Prostate gland (tissue), 2 donors: ENCODE results near the gene TTC38. TPM values are rescaled to one million over a fixed set of nuclear protein-coding genes. Genes with fewer than 3 reads are reported as not detected.

ENCODE experiments used
- DNase-seq: peaks from one replicate; pipeline ENCODE4 v3.0.0-alpha.2; 2019; ENCODE audit warnings: low spot score
- H3K27ac ChIP-seq, 2 donors: fragments of 200-600 bp; sonication (generic); 2 replicates each; pipeline ENCODE4 v1.5.1; 2017 to 2019
- H3K27me3 ChIP-seq: fragments of 200-600 bp; sonication (generic); replicated peaks from 2 replicates; pipeline ENCODE4 v1.5.1; 2019; ENCODE audit not compliant: insufficient read depth
- H3K36me3 ChIP-seq, 2 donors: fragments of 200-600 bp; sonication (generic); 1 replicate in 1 of 2; 2 replicates in 1 of 2; pipeline versions ENCODE4 v1.5.1 to v1.8.1; 2017 to 2019
- H3K4me1 ChIP-seq: fragments of 200-600 bp; sonication (generic); replicated peaks from 2 replicates; pipeline ENCODE4 v1.5.1; 2019
- H3K4me3 ChIP-seq, 2 donors: fragments of 200-600 bp; sonication (generic); 2 replicates each; pipeline ENCODE4 v1.5.1; 2017 to 2019
- H3K9me3 ChIP-seq: fragments of 200-600 bp; sonication (generic); 2 replicates; pipeline ENCODE4 v1.5.1; 2017
- CTCF ChIP-seq, 4 experiments: fragments of 200-600 bp in 2 of 4; fragments of 450-650 bp in 2 of 4; sonication (generic) in 2 of 4; IDR thresholded peaks; 1 replicate in 3 of 4; 2 replicates in 1 of 4; pipeline ENCODE4 v1.5.1; 2016 to 2019; ENCODE audit warnings: antibody characterized with exemption in 4 of 4, mild to moderate bottlenecking in 2 of 4, moderate library complexity in 2 of 4
- POLR2A ChIP-seq: fragments of 450-650 bp; IDR thresholded peaks from one replicate; pipeline ENCODE4 v1.6.1; 2016; ENCODE audit warnings: antibody characterized with exemption, mild to moderate bottlenecking
- POLR2AphosphoS5 ChIP-seq: sonication (generic); formaldehyde crosslinking; IDR thresholded peaks from one replicate; pipeline ENCODE4 v1.6.1; 2017; ENCODE audit warnings: antibody characterized with exemption
- WGBS: methylation state at CpG from one replicate; pipeline ENCODE4 v1.1.5; 2018; 5-methylcytosine and 5-hydroxymethylcytosine counted together
- intact Hi-C: fragments of 100-400 bp; cut with DNase I; formaldehyde crosslinking; loops from one replicate; pipeline ENCODE4 v1.14.2; 2022
- total RNA-seq, 2 donors: library from RNA; depleted of rRNA; stranded (reverse); fragments of >200 nt; gene quantifications; one replicate each; pipeline ENCODE4 v1.1.0, GENCODE V29; 2016

Gene TTC38
- total RNA-seq, 2 donors from 2014 or later, result 47.6 to 115 TPM

- TF ChIP-seq CTCF (IDR thresholded peaks at IDR 0.05) (peak in 2 of 4 experiments; percentile 6 to 36), POLR2A (peak; percentile 93), POLR2AphosphoS5 (peak; percentile 78)
- Histone ChIP-seq H3K9me3 (no peaks in the 10 kb centered on the region), H3K4me3 (peak within 1 kb of the TSS; percentile 60 to 75), H3K36me3 (no peaks in the 10 kb centered on the region), H3K27ac (peak within 1 kb of the TSS; percentile 81 to 88), H3K27me3 (no peaks in the 10 kb centered on the region), H3K4me1 (no peaks in the 10 kb centered on the region)
- peak; percentile 87 for DNase-seq
- under 1% methylated on average over 19 of the region's 89 CpGs for WGBS
- intact Hi-C loops, result no loop called here
These were observed 17.6 kb upstream of the TTC38 start, which contains the start of gene CDPF1 for GRCh38 chr22:46250035-46250782. TSS of gene CDPF1 (minus strand) at chr22:46250293. CDS start at chr22:46248284, 2,009 bp downstream.

GRCh38 chr22:46250783-46251125 is 17.1 kb upstream of the TTC38 start:
- no peak for DNase-seq
- intact Hi-C loops, result no loop called here
- no peak for TF ChIP-seq POLR2A
- no peak for TF ChIP-seq POLR2AphosphoS5
- TF ChIP-seq CTCF (IDR thresholded peaks at IDR 0.05), result no peak
- Histone ChIP-seq H3K36me3 (no peaks in the 10 kb centered on the region), H3K4me1 (no peaks in the 10 kb centered on the region), H3K27me3 (no peaks in the 10 kb centered on the region), H3K9me3 (no peaks in the 10 kb centered on the region), H3K27ac (peak overlapping the region; percentile 81 to 88), H3K4me3 (peak overlapping the region; percentile 60 to 75)
- WGBS, result 6% methylated on average over 25 of the region's 25 CpGs

GRCh38 chr22:46251266-46251665 is 16.5 kb upstream of the TTC38 start:
- no peaks in the 10 kb centered on the region for H3K36me3 ChIP-seq
- 94% methylated on average over 7 of the region's 7 CpGs for WGBS
- H3K27me3 ChIP-seq, result no peaks in the 10 kb centered on the region
- no peak for DNase-seq
- no peaks in the 10 kb centered on the region for H3K4me1 ChIP-seq
- H3K4me3 ChIP-seq, result no peak overlapping the region
- no peak for TF ChIP-seq POLR2A
- TF ChIP-seq POLR2AphosphoS5, result no peak
- TF ChIP-seq CTCF (IDR thresholded peaks at IDR 0.05), result no peak
- H3K9me3 ChIP-seq, result no peaks in the 10 kb centered on the region
- H3K27ac ChIP-seq, result no peak overlapping the region
- intact Hi-C loops, result no loop called here

GRCh38 chr22:46251816-46252380 is 15.9 kb upstream of the TTC38 start:
- DNase-seq, result no peak
- H3K27me3 ChIP-seq, result no peaks in the 10 kb centered on the region
- TF ChIP-seq POLR2A (no peak), CTCF (IDR thresholded peaks at IDR 0.05) (no peak), POLR2AphosphoS5 (no peak)
- H3K4me3 ChIP-seq, result no peak overlapping the region
- H3K36me3 ChIP-seq, result no peaks in the 10 kb centered on the region
- intact Hi-C loops, result no loop called here
- H3K4me1 ChIP-seq, result no peaks in the 10 kb centered on the region
- H3K9me3 ChIP-seq, result no peaks in the 10 kb centered on the region
- 92% methylated on average over 9 of the region's 9 CpGs for WGBS
- no peak overlapping the region for H3K27ac ChIP-seq
